GM23338 (cell line): ENCODE measurements around the gene KRTAP4-2. TPM values are rescaled to one million over a fixed set of nuclear protein-coding genes. Genes with fewer than 3 reads are reported as not detected.
"Not testable (repeated sequence)": the region's sequence is repeated elsewhere in the genome, so short reads cannot be mapped to it uniquely, and the experiment has no call there.

Source experiments
- ATAC-seq: fragments of 200-7000 bp; cut with Tn5 transposase; 3 replicates; pipeline ENCODE4 v1.9.1; 2020
- DNase-seq: peaks from one replicate; pipeline ENCODE4 v3.0.0-alpha.2; 2015; ENCODE audit warnings: low spot score
- H2AFZ ChIP-seq: fragments of 200-600 bp; sonication (generic); 2 replicates; pipeline ENCODE4 v1.8.0; 2016; ENCODE audit warnings: antibody characterized with exemption, mild to moderate bottlenecking, moderate library complexity
- H3F3A ChIP-seq: fragments of 200-600 bp; sonication (generic); replicated peaks from 2 replicates; pipeline ENCODE4 v1.8.0; 2017; ENCODE audit warnings: antibody characterized with exemption, mixed run types, low read depth
- H3K27ac ChIP-seq: fragments of 200-600 bp; sonication (generic); 2 replicates; pipeline ENCODE4 v1.6.1; 2016; ENCODE audit warnings: low read depth
- H3K27me3 ChIP-seq: fragments of 200-600 bp; sonication (generic); 2 replicates; pipeline ENCODE4 v1.8.0; 2016; ENCODE audit warnings: mild to moderate bottlenecking, mixed run types, moderate library complexity; ENCODE audit not compliant: insufficient read depth
- H3K36me3 ChIP-seq: fragments of 200-600 bp; sonication (generic); 2 replicates; pipeline ENCODE4 v1.8.0; 2016; ENCODE audit warnings: mild to moderate bottlenecking; ENCODE audit not compliant: insufficient read depth
- H3K4me1 ChIP-seq: fragments of 200-600 bp; sonication (generic); 2 replicates; pipeline ENCODE4 v1.8.0; 2016; ENCODE audit warnings: mild to moderate bottlenecking, moderate library complexity; ENCODE audit not compliant: insufficient read depth
- H3K4me2 ChIP-seq: fragments of 200-600 bp; sonication (generic); 2 replicates; pipeline ENCODE4 v1.7.1; 2017; ENCODE audit warnings: mixed run types
- H3K4me3 ChIP-seq: fragments of 200-600 bp; sonication (generic); 2 replicates; pipeline ENCODE4 v1.6.1; 2016; ENCODE audit warnings: mixed run types
- H3K79me2 ChIP-seq: fragments of 200-600 bp; sonication (generic); replicated peaks from 2 replicates; pipeline ENCODE4 v1.8.0; 2017; ENCODE audit warnings: mild to moderate bottlenecking; ENCODE audit not compliant: insufficient read depth
- H3K9me2 ChIP-seq: fragments of 200-600 bp; sonication (generic); 2 replicates; pipeline ENCODE4 v1.8.0; 2017; ENCODE audit not compliant: insufficient read depth
- H4K20me1 ChIP-seq: fragments of 200-600 bp; sonication (generic); replicated peaks from 2 replicates; pipeline ENCODE4 v1.8.0; 2017; ENCODE audit warnings: mild to moderate bottlenecking; ENCODE audit not compliant: insufficient read depth
- H3K27ac Mint-ChIP-seq: 2 replicates; pipeline ENCODE4 v1.8.0; 2020; ENCODE audit warnings: inconsistent platforms, mild to moderate bottlenecking, moderate library complexity, mixed read lengths
- H3K27me3 Mint-ChIP-seq: 3 replicates; pipeline ENCODE4 v1.8.0; 2022; ENCODE audit warnings: low read depth, mild to moderate bottlenecking, moderate library complexity, mixed read lengths, inconsistent platforms; ENCODE audit not compliant: insufficient read depth, poor library complexity
- H3K36me3 Mint-ChIP-seq: 3 replicates; pipeline ENCODE4 v1.8.0; 2021; ENCODE audit warnings: low read depth, mild to moderate bottlenecking, inconsistent platforms, moderate library complexity, mixed read lengths
- H3K4me1 Mint-ChIP-seq: 3 replicates; pipeline ENCODE4 v1.8.0; 2020; ENCODE audit warnings: mild to moderate bottlenecking, inconsistent platforms, mixed read lengths
- H3K4me3 Mint-ChIP-seq: 3 replicates; pipeline ENCODE4 v1.8.0; 2021; ENCODE audit warnings: moderate library complexity, mild to moderate bottlenecking, inconsistent platforms, mixed read lengths
- H3K9me3 Mint-ChIP-seq: 3 replicates; pipeline ENCODE4 v1.8.0; 2020; ENCODE audit warnings: moderate library complexity, mild to moderate bottlenecking, inconsistent platforms, mixed read lengths
- CREB1 ChIP-seq: fragments of 250-450 bp; sonication (Bioruptor Pico); IDR thresholded peaks from 2 replicates; pipeline ENCODE4 v1.5.0; 2020; ENCODE audit warnings: low read depth, mild to moderate bottlenecking, moderate library complexity
- EZH2 ChIP-seq: fragments of 200-600 bp; sonication (generic); IDR thresholded peaks from one replicate; pipeline ENCODE4 v1.8.0; 2017; ENCODE audit warnings: antibody characterized with exemption, mild to moderate bottlenecking, low read depth; ENCODE audit not compliant: unreplicated experiment
- EZH2phosphoT487 ChIP-seq: fragments of 200-600 bp; sonication (generic); IDR thresholded peaks from one replicate; pipeline ENCODE4 v1.8.1; 2018; ENCODE audit warnings: antibody characterized with exemption; ENCODE audit not compliant: unreplicated experiment
- POLR2AphosphoS5 ChIP-seq: IDR thresholded peaks from 2 replicates; pipeline ENCODE4 v1.6.1; 2016; ENCODE audit warnings: antibody characterized with exemption, low read depth
- ZNF114 ChIP-seq: fragments of 250-450 bp; sonication (Bioruptor Pico); IDR thresholded peaks from 2 replicates; pipeline ENCODE4 v1.5.0; 2020; ENCODE audit warnings: mild to moderate bottlenecking, moderate library complexity
- ZNF331 ChIP-seq: fragments of 250-450 bp; sonication (Bioruptor Pico); IDR thresholded peaks from 2 replicates; pipeline ENCODE4 v1.5.0; 2020; ENCODE audit warnings: low read depth, mild to moderate bottlenecking, moderate library complexity
- polyA plus RNA-seq: library from polyadenylated mRNA; unstranded; fragments of >200 nt; fragmentation: Nextera tagmentation; extraction: Ambion mirVana; gene quantifications from 2 replicates; pipeline ENCODE4 v1.2.1, GENCODE V29; 2016
- total RNA-seq: library from RNA; depleted of rRNA; stranded (reverse); fragments of >200 nt; shearing (Covaris generic); gene quantifications from 2 replicates; pipeline ENCODE4 v1.2.3, GENCODE V29; 2014
- TF ChIP-seq, protein P1 (sequence below): IDR thresholded peaks from 2 replicates; pipeline ENCODE4 v1.6.1; 2016; ENCODE audit warnings: antibody characterized with exemption
- TF ChIP-seq, protein P2 (sequence below): fragments of 250-450 bp; sonication (Bioruptor Pico); IDR thresholded peaks from 2 replicates; pipeline ENCODE4 v1.5.0; 2020; ENCODE audit warnings: mild to moderate bottlenecking, moderate library complexity
- TF ChIP-seq, protein P3 (sequence below), 2 experiments: fragments of 200-600 bp in 1 of 2; sonication (generic) in 1 of 2; conservative IDR thresholded peaks; 2 replicates each; pipeline versions ENCODE4 v1.5.1 to v1.6.1; 2016 to 2017; ENCODE audit warnings: antibody characterized with exemption in 2 of 2, low read depth in 2 of 2, mild to moderate bottlenecking in 2 of 2, moderate library complexity in 1 of 2

Gene KRTAP4-2
- total and polyA plus RNA-seq, 2 experiments from 2014 or later: not detected

DNA sequence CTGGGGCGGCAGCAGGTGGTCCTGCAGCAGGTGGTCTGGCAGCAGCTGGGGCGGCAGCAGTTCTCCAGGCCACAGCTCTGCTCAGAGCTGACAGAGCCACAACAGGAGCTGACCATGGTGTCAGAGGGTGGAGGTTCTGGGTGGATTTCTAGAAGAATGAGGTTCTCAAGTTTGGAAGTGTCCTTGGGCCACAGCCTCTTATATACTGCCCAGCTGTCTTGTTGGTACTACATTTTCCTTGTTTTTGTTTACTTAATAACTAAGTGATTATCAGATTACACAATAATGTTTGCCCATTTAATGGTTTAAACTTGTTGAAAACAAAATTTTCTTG lies 28.4 kb downstream of the KRTAP4-2 start, which contains the start of gene KRTAP4-5:
TSS of gene KRTAP4-5 (minus strand) at position 174 of the 334 bp plus-strand sequence. CDS start at position 116, 58 bp downstream.
- 0 out of 2 replicates have a peak, but pooled peaks cover 3% of the 10 kb centered on the region for H3K4me1 ChIP-seq
- no peak within 1 kb of the TSS for H3K27ac ChIP-seq
- Mint-ChIP-seq H3K4me1 (peaks cover 3% of the 10 kb centered on the region; the same call in 2 of the 3 replicates), H3K27ac (0 out of 2 replicates have a peak within 1 kb of the TSS, but pooled peaks have one; percentile 22), H3K27me3 (peaks cover 5% of the 10 kb centered on the region), H3K9me3 (no peaks in the 10 kb centered on the region), H3K4me3 (no peak within 1 kb of the TSS), H3K36me3 (no peaks in the 10 kb centered on the region)
- H3F3A ChIP-seq: no peaks in the 10 kb centered on the region
- H3K79me2 ChIP-seq: no peaks in the 10 kb centered on the region
- no peak within 1 kb of the TSS for H3K4me3 ChIP-seq
- H3K27me3 ChIP-seq: no peaks in the 10 kb centered on the region
- TF ChIP-seq POLR2AphosphoS5 (no peak), EZH2 (no peak), ZNF331 (CRISPR knock-in tag) (no peak), EZH2phosphoT487 (no peak), CREB1 (CRISPR knock-in tag) (no peak), ZNF114 (CRISPR knock-in tag) (no peak)
- TF ChIP-seq, protein P1, sequence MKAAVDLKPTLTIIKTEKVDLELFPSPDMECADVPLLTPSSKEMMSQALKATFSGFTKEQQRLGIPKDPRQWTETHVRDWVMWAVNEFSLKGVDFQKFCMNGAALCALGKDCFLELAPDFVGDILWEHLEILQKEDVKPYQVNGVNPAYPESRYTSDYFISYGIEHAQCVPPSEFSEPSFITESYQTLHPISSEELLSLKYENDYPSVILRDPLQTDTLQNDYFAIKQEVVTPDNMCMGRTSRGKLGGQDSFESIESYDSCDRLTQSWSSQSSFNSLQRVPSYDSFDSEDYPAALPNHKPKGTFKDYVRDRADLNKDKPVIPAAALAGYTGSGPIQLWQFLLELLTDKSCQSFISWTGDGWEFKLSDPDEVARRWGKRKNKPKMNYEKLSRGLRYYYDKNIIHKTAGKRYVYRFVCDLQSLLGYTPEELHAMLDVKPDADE: no peak
- TF ChIP-seq, protein P2, sequence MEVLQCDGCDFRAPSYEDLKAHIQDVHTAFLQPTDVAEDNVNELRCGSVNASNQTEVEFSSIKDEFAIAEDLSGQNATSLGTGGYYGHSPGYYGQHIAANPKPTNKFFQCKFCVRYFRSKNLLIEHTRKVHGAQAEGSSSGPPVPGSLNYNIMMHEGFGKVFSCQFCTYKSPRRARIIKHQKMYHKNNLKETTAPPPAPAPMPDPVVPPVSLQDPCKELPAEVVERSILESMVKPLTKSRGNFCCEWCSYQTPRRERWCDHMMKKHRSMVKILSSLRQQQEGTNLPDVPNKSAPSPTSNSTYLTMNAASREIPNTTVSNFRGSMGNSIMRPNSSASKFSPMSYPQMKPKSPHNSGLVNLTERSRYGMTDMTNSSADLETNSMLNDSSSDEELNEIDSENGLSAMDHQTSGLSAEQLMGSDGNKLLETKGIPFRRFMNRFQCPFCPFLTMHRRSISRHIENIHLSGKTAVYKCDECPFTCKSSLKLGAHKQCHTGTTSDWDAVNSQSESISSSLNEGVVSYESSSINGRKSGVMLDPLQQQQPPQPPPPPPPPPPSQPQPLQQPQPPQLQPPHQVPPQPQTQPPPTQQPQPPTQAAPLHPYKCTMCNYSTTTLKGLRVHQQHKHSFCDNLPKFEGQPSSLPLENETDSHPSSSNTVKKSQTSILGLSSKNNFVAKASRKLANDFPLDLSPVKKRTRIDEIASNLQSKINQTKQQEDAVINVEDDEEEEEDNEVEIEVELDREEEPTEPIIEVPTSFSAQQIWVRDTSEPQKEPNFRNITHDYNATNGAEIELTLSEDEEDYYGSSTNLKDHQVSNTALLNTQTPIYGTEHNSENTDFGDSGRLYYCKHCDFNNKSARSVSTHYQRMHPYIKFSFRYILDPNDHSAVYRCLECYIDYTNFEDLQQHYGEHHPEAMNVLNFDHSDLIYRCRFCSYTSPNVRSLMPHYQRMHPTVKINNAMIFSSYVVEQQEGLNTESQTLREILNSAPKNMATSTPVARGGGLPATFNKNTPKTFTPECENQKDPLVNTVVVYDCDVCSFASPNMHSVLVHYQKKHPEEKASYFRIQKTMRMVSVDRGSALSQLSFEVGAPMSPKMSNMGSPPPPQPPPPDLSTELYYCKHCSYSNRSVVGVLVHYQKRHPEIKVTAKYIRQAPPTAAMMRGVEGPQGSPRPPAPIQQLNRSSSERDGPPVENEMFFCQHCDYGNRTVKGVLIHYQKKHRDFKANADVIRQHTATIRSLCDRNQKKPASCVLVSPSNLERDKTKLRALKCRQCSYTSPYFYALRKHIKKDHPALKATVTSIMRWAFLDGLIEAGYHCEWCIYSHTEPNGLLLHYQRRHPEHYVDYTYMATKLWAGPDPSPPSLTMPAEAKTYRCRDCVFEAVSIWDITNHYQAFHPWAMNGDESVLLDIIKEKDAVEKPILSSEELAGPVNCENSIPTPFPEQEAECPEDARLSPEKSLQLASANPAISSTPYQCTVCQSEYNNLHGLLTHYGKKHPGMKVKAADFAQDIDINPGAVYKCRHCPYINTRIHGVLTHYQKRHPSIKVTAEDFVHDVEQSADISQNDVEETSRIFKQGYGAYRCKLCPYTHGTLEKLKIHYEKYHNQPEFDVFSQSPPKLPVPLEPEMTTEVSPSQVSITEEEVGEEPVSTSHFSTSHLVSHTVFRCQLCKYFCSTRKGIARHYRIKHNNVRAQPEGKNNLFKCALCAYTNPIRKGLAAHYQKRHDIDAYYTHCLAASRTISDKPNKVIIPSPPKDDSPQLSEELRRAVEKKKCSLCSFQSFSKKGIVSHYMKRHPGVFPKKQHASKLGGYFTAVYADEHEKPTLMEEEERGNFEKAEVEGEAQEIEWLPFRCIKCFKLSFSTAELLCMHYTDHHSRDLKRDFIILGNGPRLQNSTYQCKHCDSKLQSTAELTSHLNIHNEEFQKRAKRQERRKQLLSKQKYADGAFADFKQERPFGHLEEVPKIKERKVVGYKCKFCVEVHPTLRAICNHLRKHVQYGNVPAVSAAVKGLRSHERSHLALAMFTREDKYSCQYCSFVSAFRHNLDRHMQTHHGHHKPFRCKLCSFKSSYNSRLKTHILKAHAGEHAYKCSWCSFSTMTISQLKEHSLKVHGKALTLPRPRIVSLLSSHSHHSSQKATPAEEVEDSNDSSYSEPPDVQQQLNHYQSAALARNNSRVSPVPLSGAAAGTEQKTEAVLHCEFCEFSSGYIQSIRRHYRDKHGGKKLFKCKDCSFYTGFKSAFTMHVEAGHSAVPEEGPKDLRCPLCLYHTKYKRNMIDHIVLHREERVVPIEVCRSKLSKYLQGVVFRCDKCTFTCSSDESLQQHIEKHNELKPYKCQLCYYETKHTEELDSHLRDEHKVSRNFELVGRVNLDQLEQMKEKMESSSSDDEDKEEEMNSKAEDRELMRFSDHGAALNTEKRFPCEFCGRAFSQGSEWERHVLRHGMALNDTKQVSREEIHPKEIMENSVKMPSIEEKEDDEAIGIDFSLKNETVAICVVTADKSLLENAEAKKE: no peak
- TF ChIP-seq, protein P3, sequence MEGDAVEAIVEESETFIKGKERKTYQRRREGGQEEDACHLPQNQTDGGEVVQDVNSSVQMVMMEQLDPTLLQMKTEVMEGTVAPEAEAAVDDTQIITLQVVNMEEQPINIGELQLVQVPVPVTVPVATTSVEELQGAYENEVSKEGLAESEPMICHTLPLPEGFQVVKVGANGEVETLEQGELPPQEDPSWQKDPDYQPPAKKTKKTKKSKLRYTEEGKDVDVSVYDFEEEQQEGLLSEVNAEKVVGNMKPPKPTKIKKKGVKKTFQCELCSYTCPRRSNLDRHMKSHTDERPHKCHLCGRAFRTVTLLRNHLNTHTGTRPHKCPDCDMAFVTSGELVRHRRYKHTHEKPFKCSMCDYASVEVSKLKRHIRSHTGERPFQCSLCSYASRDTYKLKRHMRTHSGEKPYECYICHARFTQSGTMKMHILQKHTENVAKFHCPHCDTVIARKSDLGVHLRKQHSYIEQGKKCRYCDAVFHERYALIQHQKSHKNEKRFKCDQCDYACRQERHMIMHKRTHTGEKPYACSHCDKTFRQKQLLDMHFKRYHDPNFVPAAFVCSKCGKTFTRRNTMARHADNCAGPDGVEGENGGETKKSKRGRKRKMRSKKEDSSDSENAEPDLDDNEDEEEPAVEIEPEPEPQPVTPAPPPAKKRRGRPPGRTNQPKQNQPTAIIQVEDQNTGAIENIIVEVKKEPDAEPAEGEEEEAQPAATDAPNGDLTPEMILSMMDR (conservative IDR thresholded peaks at IDR 0.05; ENCODE audit: low read depth in 2 of 2): no peak
- DNase-seq: no peak
- no peak within 1 kb of the TSS for H3K4me2 ChIP-seq
- no peaks in the 10 kb centered on the region for H4K20me1 ChIP-seq
- H3K9me2 ChIP-seq: no peaks in the 10 kb centered on the region
- H3K36me3 ChIP-seq: no peaks in the 10 kb centered on the region
- ATAC-seq: no peak
- no peak within 1 kb of the TSS for H2AFZ ChIP-seq

DNA sequence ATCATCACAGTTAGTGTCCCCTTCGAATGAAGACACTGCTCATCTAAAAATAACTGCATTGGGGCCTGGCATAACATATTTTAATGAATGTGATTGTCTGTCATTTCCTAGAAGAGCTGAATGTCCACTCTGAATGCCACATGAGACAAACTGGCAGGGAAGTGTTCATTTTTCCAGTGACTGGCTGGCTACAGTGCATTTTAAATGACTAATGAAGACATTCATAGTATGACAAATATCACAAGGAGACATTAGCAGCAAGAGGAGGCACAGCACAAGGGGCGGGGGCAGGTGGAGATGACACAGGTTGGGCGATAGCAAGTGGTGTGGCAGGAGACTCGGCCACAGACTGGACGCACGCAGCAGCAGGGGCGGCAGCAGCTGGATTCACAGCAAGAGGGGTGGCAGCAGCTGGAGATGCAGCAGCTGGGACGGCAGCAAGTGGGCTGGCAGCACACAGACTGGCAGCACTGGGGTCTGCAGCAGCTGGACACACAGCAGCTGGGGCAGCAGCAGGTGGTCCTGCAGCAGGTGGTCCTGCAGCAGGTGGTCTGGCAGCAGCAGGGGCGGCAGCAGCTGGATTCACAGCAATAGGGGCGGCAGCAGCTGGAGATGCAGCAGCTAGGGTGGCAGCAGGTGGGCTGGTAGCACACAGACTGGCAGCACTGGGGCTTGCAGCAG lies 28.9 kb downstream of the KRTAP4-2 start:
- H3K36me3 Mint-ChIP-seq, H2AFZ ChIP-seq, H3K27me3 ChIP-seq, H3K9me3 Mint-ChIP-seq, H4K20me1 ChIP-seq, H3K4me1 ChIP-seq, DNase-seq, H3K79me2 ChIP-seq, H3K27ac Mint-ChIP-seq, H3K9me2 ChIP-seq, H3K4me1 Mint-ChIP-seq, H3K4me3 ChIP-seq, H3K4me2 ChIP-seq, H3K36me3 ChIP-seq, ATAC-seq, H3K4me3 Mint-ChIP-seq, H3K27me3 Mint-ChIP-seq, H3F3A ChIP-seq, H3K27ac ChIP-seq: not testable (repeated sequence)
